Measurements from ENCODE around the gene PLS1. TPM values are rescaled to one million over a fixed set of nuclear protein-coding genes. Genes with fewer than 3 reads are reported as not detected.
"Not testable (repeated sequence)": the region's sequence is repeated elsewhere in the genome, so short reads cannot be mapped to it uniquely, and the experiment has no call there.

The PLS1 gene
- total RNA-seq, 1 donor = 2.4 TPM

DNA sequence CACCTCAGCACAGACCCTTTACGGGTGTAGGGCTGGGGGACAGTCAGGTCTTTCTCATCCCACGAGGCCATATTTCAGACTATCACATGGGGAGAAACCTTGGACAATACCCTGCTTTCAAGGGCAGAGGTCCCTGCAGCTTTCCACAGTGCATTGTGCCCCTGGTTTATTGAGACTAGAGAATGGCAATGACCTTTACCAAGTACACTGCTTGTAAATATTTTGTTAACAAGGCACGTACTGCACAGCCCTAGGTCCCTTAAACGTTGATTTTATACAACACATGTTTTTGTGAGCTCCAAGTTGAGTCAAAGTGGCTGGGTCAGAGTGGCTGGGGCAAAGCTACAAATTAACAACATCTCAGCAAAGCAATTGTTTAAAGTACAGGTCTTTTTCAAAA, 156.4 kb downstream of the PLS1 start:
- DNase-seq (ENCODE audit: low read depth in 2 of 3, low spot score in 2 of 3) = not testable (repeated sequence)

DNA sequence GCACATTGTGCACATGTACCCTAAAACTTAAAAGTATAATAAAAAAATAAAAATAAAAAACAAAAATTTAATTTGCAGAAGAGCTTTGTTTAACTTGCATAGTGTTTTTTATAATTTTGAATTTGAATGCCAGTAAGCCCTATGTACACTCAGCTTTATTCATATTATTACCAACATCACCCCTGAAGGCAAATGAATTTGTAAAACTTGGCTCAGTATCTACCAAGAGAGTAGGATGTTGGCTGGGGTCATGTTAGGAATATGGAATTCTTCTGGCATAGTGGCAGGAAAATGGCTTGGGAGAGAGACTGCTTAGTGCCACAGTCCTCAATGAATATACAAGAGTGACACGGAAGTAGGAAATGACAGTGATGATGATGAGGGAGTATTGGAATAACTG, 158.3 kb downstream of the PLS1 start:
- no peak for DNase-seq (ENCODE audit: low read depth in 2 of 3, low spot score in 2 of 3)

Small RNAs within 50 kb of the gene (small RNA-seq; reads per million reads assigned to genes)
- not detected for gene RNA5SP143

Other genes with a start within 250 kb of the PLS1 start
- gene XRN1, start 148.4 kb upstream of the PLS1 start, total RNA-seq = 19.7 TPM
- gene ATR, start 17.7 kb upstream of the PLS1 start, total RNA-seq = 11.8 TPM
- 5.7 TPM for gene TRPC1, start 127.6 kb downstream of the PLS1 start, total RNA-seq